ENCODE data around the gene RAPGEF2.

- TF ChIP-seq, protein P1, sequence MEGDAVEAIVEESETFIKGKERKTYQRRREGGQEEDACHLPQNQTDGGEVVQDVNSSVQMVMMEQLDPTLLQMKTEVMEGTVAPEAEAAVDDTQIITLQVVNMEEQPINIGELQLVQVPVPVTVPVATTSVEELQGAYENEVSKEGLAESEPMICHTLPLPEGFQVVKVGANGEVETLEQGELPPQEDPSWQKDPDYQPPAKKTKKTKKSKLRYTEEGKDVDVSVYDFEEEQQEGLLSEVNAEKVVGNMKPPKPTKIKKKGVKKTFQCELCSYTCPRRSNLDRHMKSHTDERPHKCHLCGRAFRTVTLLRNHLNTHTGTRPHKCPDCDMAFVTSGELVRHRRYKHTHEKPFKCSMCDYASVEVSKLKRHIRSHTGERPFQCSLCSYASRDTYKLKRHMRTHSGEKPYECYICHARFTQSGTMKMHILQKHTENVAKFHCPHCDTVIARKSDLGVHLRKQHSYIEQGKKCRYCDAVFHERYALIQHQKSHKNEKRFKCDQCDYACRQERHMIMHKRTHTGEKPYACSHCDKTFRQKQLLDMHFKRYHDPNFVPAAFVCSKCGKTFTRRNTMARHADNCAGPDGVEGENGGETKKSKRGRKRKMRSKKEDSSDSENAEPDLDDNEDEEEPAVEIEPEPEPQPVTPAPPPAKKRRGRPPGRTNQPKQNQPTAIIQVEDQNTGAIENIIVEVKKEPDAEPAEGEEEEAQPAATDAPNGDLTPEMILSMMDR (IDR thresholded peaks at IDR 0.05 in 8 of 11, conservative IDR thresholded peaks at IDR 0.05 in 3 of 11), result no peak
- TF ChIP-seq POLR2AphosphoS5 (IDR thresholded peaks at IDR 0.05) (peak in 1 of 3 donors; percentile 23), POLR2A (IDR thresholded peaks at IDR 0.05) (no peak)
These were observed 166.2 kb downstream of the RAPGEF2 start for GRCh38 chr4:159269116-159269515.

Measured in spleen (tissue), 7 donors.